Peyer's patch (tissue), 4 donors: ENCODE measurements around the gene VPS50. TPM values are rescaled to one million over a fixed set of nuclear protein-coding genes. Genes with fewer than 3 reads are reported as not detected.
"Not testable (repeated sequence)": the region's sequence is repeated elsewhere in the genome, so short reads cannot be mapped to it uniquely, and the experiment has no call there.

Source experiments
- DNase-seq, 3 donors: peaks; one replicate each; pipeline ENCODE4 v3.0.0-alpha.2; 2017 to 2019
- H3K27ac ChIP-seq, 4 donors: fragments of 200-600 bp; sonication (generic); one replicate each; pipeline ENCODE4 v1.5.1; 2016 to 2019
- H3K27me3 ChIP-seq, 2 donors: fragments of 200-600 bp; sonication (generic); one replicate each; pipeline ENCODE4 v1.5.1; 2019
- H3K36me3 ChIP-seq, 3 donors: fragments of 200-600 bp; sonication (generic); one replicate each; pipeline ENCODE4 v1.5.1; 2016 to 2019
- H3K4me1 ChIP-seq, 4 donors: fragments of 200-600 bp; sonication (generic); one replicate each; pipeline ENCODE4 v1.5.1; 2016 to 2019
- H3K4me3 ChIP-seq, 4 donors: fragments of 200-600 bp; sonication (generic); 1 replicate in 3 of 4; 2 replicates in 1 of 4; pipeline ENCODE4 v1.5.1; 2016 to 2019; ENCODE audit warnings: mild to moderate bottlenecking in 1 of 4
- H3K9me3 ChIP-seq, 4 donors: fragments of 200-600 bp; sonication (generic); one replicate each; pipeline ENCODE4 v1.5.1; 2016 to 2019; ENCODE audit warnings: mild to moderate bottlenecking in 1 of 4
- POLR2A ChIP-seq, 2 donors: fragments of 450-650 bp; IDR thresholded peaks; one replicate each; pipeline ENCODE4 v1.5.1; 2017; ENCODE audit warnings: antibody characterized with exemption in 2 of 2, mild to moderate bottlenecking in 2 of 2, moderate library complexity in 2 of 2
- total RNA-seq, 4 donors: library from RNA; depleted of rRNA; stranded (reverse); fragments of >200 nt; gene quantifications; one replicate each; pipeline ENCODE4 v1.1.0, GENCODE V29; 2016
- TF ChIP-seq, protein P1 (sequence below), 6 experiments: fragments of 450-650 bp in 4 of 6; fragments of 200-600 bp in 2 of 6; sonication (generic) in 1 of 6; IDR thresholded peaks; one replicate each; pipeline ENCODE4 v1.5.1; 2017 to 2019; ENCODE audit warnings: antibody characterized with exemption in 6 of 6, mild to moderate bottlenecking in 3 of 6, moderate library complexity in 1 of 6

Gene VPS50
- total RNA-seq, 4 donors from 2014 or later, result 16.1 to 28.9 (median 20.9) TPM

DNA sequence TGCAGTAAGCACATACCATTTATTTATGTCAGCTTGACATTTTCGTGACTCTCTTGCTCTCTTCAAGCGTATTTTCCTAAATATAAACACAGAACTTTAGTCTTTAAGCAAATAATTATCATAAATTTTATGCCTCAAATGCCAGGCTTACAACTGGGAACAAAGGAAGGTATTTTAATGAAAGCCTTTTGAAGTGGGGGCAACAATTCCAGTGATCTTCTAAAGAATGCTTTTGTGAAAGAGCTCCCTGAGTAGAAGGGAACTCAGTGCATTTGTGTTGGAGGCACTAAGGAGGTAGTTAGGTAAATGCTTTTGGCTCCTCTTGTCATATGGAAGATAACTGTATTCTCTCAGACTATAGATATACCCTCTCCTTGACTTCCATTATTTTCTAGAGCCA, 104.9 kb downstream of the VPS50 start:
- H3K9me3 ChIP-seq, result no peaks in the 10 kb centered on the region
- H3K27ac ChIP-seq, result no peak overlapping the region
- no peaks in the 10 kb centered on the region for H3K27me3 ChIP-seq
- H3K36me3 ChIP-seq, result peaks cover 0 to 23% (median 0%) of the 10 kb centered on the region in 3 donors
- H3K4me1 ChIP-seq, result no peaks in the 10 kb centered on the region
- no peak for DNase-seq
- TF ChIP-seq, protein P1, sequence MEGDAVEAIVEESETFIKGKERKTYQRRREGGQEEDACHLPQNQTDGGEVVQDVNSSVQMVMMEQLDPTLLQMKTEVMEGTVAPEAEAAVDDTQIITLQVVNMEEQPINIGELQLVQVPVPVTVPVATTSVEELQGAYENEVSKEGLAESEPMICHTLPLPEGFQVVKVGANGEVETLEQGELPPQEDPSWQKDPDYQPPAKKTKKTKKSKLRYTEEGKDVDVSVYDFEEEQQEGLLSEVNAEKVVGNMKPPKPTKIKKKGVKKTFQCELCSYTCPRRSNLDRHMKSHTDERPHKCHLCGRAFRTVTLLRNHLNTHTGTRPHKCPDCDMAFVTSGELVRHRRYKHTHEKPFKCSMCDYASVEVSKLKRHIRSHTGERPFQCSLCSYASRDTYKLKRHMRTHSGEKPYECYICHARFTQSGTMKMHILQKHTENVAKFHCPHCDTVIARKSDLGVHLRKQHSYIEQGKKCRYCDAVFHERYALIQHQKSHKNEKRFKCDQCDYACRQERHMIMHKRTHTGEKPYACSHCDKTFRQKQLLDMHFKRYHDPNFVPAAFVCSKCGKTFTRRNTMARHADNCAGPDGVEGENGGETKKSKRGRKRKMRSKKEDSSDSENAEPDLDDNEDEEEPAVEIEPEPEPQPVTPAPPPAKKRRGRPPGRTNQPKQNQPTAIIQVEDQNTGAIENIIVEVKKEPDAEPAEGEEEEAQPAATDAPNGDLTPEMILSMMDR (IDR thresholded peaks at IDR 0.05), result no peak
- TF ChIP-seq POLR2A (IDR thresholded peaks at IDR 0.05), result no peak
- H3K4me3 ChIP-seq, result no peak overlapping the region

- not testable (repeated sequence) for H3K4me3 ChIP-seq, H3K9me3 ChIP-seq, DNase-seq, H3K27ac ChIP-seq, H3K4me1 ChIP-seq, H3K27me3 ChIP-seq
- peaks cover 0 to 27% (median 0%) of the 10 kb centered on the region in 3 donors for H3K36me3 ChIP-seq
These were observed 110.0 kb downstream of the VPS50 start for GRCh38 chr7:93342178-93342577.

DNA sequence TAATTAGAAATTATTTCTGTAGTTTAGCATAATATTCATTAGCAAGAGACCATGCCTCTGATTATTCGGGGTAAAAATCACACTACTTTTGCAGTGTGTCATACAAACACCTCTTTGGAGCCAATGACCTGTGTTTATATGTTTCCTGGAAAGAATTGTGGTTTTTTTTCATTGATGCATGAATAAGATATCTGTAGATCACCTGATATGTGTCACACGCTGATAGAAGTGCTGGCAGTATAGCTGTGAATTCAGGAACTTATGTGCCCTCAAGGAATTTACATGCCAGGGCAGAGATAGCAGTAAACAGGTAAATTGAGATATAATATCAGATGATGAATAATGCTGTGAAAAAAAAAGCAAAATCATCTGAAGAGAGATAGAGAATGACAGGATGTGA, 118.2 kb downstream of the VPS50 start:
- H3K4me3 ChIP-seq, result no peak overlapping the region
- H3K4me1 ChIP-seq, result no peaks in the 10 kb centered on the region
- no peak for TF ChIP-seq POLR2A (IDR thresholded peaks at IDR 0.05)
- TF ChIP-seq, protein P1 (IDR thresholded peaks at IDR 0.05), result no peak
- no peaks in the 10 kb centered on the region for H3K9me3 ChIP-seq
- no peaks in the 10 kb centered on the region for H3K27me3 ChIP-seq
- no peak overlapping the region for H3K27ac ChIP-seq
- H3K36me3 ChIP-seq, result no peaks in the 10 kb centered on the region
- no peak for DNase-seq

DNA sequence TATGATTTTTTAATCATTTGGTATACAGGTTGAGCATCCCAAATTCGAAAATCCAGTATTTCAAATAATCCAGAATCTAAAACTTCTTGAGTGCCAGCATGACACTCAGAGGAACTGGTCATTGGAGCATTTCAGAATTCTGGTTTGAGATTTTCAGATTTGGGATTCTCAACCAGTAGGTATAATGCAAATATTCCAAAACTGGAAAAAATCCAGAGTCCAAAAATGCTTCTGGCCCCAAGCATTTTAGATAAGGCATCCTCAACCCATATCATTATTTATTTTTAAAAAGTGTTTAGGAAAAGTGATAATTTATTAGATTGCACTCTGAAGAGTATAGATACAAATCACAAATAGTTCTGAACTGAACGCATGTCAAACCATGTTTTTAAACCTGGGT, 120.7 kb downstream of the VPS50 start:
- H3K27me3 ChIP-seq, result no peaks in the 10 kb centered on the region
- no peak overlapping the region for H3K4me3 ChIP-seq
- H3K27ac ChIP-seq, result no peak overlapping the region
- no peak for DNase-seq
- H3K36me3 ChIP-seq, result peaks cover 0 to 8% (median 0%) of the 10 kb centered on the region in 3 donors
- TF ChIP-seq, protein P1 (IDR thresholded peaks at IDR 0.05), result no peak
- TF ChIP-seq POLR2A (IDR thresholded peaks at IDR 0.05), result no peak
- no peaks in the 10 kb centered on the region for H3K9me3 ChIP-seq
- no peaks in the 10 kb centered on the region for H3K4me1 ChIP-seq

DNA sequence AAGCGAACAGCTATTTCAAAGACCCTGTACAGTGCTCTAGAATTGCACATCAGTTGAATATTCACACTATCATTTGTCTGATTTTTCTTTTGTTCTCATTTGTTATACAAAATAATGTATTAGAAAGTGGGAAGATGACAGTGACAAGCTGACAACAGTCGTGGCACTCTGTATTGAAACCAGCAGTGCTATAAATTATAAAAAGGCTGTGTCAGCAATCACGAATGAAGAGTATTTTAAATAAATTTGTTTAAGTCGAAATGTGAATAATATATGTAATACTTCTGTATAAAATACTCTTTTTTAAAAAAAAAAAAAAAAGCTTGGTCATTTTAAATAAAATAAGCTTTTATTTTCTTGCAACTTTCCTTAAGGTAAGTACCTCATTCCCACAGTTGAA, 122.6 kb downstream of the VPS50 start:
- H3K4me3 ChIP-seq, result no peak overlapping the region
- H3K4me1 ChIP-seq, result no peaks in the 10 kb centered on the region
- no peak overlapping the region for H3K27ac ChIP-seq
- no peak for DNase-seq
- no peak for TF ChIP-seq POLR2A (IDR thresholded peaks at IDR 0.05)
- TF ChIP-seq, protein P1 (IDR thresholded peaks at IDR 0.05), result no peak
- no peaks in the 10 kb centered on the region for H3K9me3 ChIP-seq
- H3K27me3 ChIP-seq, result no peaks in the 10 kb centered on the region
- H3K36me3 ChIP-seq, result peaks cover 0 to 8% (median 0%) of the 10 kb centered on the region in 3 donors

GRCh38 chr7:93359520-93360198, 127.5 kb downstream of the VPS50 start:
- H3K36me3 ChIP-seq, result peaks cover 0 to 8% (median 0%) of the 10 kb centered on the region in 3 donors
- DNase-seq, result no peak
- no peak overlapping the region for H3K4me3 ChIP-seq
- no peak overlapping the region for H3K27ac ChIP-seq
- H3K27me3 ChIP-seq, result no peaks in the 10 kb centered on the region
- TF ChIP-seq POLR2A (IDR thresholded peaks at IDR 0.05), result no peak
- TF ChIP-seq, protein P1 (IDR thresholded peaks at IDR 0.05), result no peak
- no peaks in the 10 kb centered on the region for H3K9me3 ChIP-seq
- no peaks in the 10 kb centered on the region for H3K4me1 ChIP-seq
